MCF 10A (cell line): ENCODE data around the gene SHPK. TPM values are rescaled to one million over a fixed set of nuclear protein-coding genes. Genes with fewer than 3 reads are reported as not detected.
A peak's percentile ranks its signal among the peaks of the same experiment; 100 is the strongest.

Experiments
- BruUV-seq: library from RNA; stranded (reverse); fragments of 400-500 nt; replicated peaks from 2 replicates; lab custom pipeline; 2021; lab: Mats Ljungman, UMichigan
- CTCF ChIA-PET: fragments of 300-600 bp; sonication (Branson Sonifier 250); formaldehyde crosslinking; extraction: SDS; loops from one replicate; lab custom pipeline; 2021; ENCODE audit warnings: antibody characterized with exemption, inconsistent platforms; lab: Yijun Ruan, JAX
- POLR2A ChIA-PET: fragments of 300-600, 350-650 bp; sonication (Branson Sonifier 250); formaldehyde crosslinking; extraction: SDS; loops from one replicate; lab custom pipeline; 2020; ENCODE audit warnings: antibody characterized with exemption, inconsistent platforms; lab: Yijun Ruan, JAX
- DNase-seq: peaks from one replicate; pipeline ENCODE4 v3.0.0-alpha.2; 2018; ENCODE audit not compliant: unreplicated experiment
- H3K27ac Mint-ChIP-seq: one replicate; pipeline ENCODE4 v1.8.0; 2022; ENCODE audit warnings: mild to moderate bottlenecking, low read depth, mixed read lengths; ENCODE audit not compliant: unreplicated experiment
- H3K27me3 Mint-ChIP-seq: one replicate; pipeline ENCODE4 v1.8.0; 2022; ENCODE audit warnings: mixed read lengths; ENCODE audit not compliant: insufficient read depth, unreplicated experiment
- H3K36me3 Mint-ChIP-seq: one replicate; pipeline ENCODE4 v1.8.0; 2022; ENCODE audit warnings: mild to moderate bottlenecking, moderate library complexity, mixed read lengths; ENCODE audit not compliant: insufficient read depth, unreplicated experiment
- H3K4me1 Mint-ChIP-seq: one replicate; pipeline ENCODE4 v1.8.0; 2022; ENCODE audit warnings: mixed read lengths; ENCODE audit not compliant: insufficient read depth, unreplicated experiment
- H3K4me3 Mint-ChIP-seq: one replicate; pipeline ENCODE4 v1.8.0; 2022; ENCODE audit warnings: mild to moderate bottlenecking, moderate library complexity, mixed read lengths; ENCODE audit not compliant: unreplicated experiment
- H3K9me3 Mint-ChIP-seq: one replicate; pipeline ENCODE4 v1.8.0; 2022; ENCODE audit warnings: mixed read lengths; ENCODE audit not compliant: unreplicated experiment
- CTCF ChIP-seq: fragments of 200-600 bp; IDR thresholded peaks from one replicate; pipeline ENCODE4 v1.8.0; 2022; ENCODE audit warnings: antibody characterized with exemption, mild to moderate bottlenecking; ENCODE audit not compliant: unreplicated experiment
- intact Hi-C: fragments of 100-400 bp; cut with micrococcal nuclease; formaldehyde crosslinking; loops from 2 replicates; pipeline ENCODE4 v1.14.1; 2022
- total RNA-seq: library from RNA; stranded (reverse); gene quantifications from 2 replicates; pipeline ENCODE4 v1.2.3, GENCODE V29; 2022

SHPK gene
- total RNA-seq, 1 experiment from 2014 or later = 6.3 TPM

- no TSS peak for BruUV-seq
- ChIA-PET CTCF (interaction anchor here (0.5 to 1.2 kb wide), 4 partner anchors 9 to 532 kb away, joined by 3 to 4 read pairs (median 3); no protein-coding TSS in a partner anchor), POLR2A (interaction anchor here (0.8 to 2.7 kb wide), 8 partner anchors 15 to 92 kb away, joined by 3 to 10 read pairs (median 4); partner anchors contain the start of genes CTNS, SHPK and TRPV3)
- no peaks in the 10 kb centered on the region for H3K9me3 Mint-ChIP-seq
- peak; percentile 70 for DNase-seq
- H3K4me3 Mint-ChIP-seq = peak overlapping the region; percentile 10
- no peaks in the 10 kb centered on the region for H3K27me3 Mint-ChIP-seq
- H3K36me3 Mint-ChIP-seq = peaks cover 8% of the 10 kb centered on the region
- H3K27ac Mint-ChIP-seq = peak overlapping the region; percentile 79
- H3K4me1 Mint-ChIP-seq = peaks cover 6% of the 10 kb centered on the region
- intact Hi-C loops = loop anchor here (1.0 kb wide), 1 partner anchor 17 kb away; no protein-coding TSS in a partner anchor
- no peak for TF ChIP-seq CTCF
Observed at GRCh38 chr17:3575511-3575910, 60.5 kb downstream of the SHPK start.

GRCh38 chr17:3574231-3574630 lies 61.8 kb downstream of the SHPK start:
- CTCF ChIA-PET = interaction anchor here (0.5 kb wide), 1 partner anchor 586 kb away, joined by 3 read pairs; no protein-coding TSS in a partner anchor
- Mint-ChIP-seq H3K36me3 (peaks cover 5% of the 10 kb centered on the region), H3K4me1 (peaks cover 6% of the 10 kb centered on the region), H3K27ac (peak overlapping the region; percentile 79), H3K27me3 (no peaks in the 10 kb centered on the region), H3K4me3 (no peak overlapping the region), H3K9me3 (no peaks in the 10 kb centered on the region)
- intact Hi-C loops = no loop called here
- DNase-seq = no peak
- POLR2A ChIA-PET = interaction anchor here (1.1 to 2.7 kb wide), 3 partner anchors 12 to 93 kb away, joined by 4 to 10 read pairs (median 5); no protein-coding TSS in a partner anchor
- no peak for TF ChIP-seq CTCF
- no TSS peak for BruUV-seq

- no peak for DNase-seq
- no peak overlapping the region for H3K4me3 Mint-ChIP-seq
- H3K27ac Mint-ChIP-seq = no peak overlapping the region
- H3K4me1 Mint-ChIP-seq = peaks cover 6% of the 10 kb centered on the region
- POLR2A ChIA-PET = no interaction called here
- BruUV-seq = no TSS peak
- no peaks in the 10 kb centered on the region for H3K27me3 Mint-ChIP-seq
- intact Hi-C loops = no loop called here
- no peaks in the 10 kb centered on the region for H3K9me3 Mint-ChIP-seq
- CTCF ChIA-PET = interaction anchor here (0.5 kb wide), 1 partner anchor 587 kb away, joined by 3 read pairs; no protein-coding TSS in a partner anchor
- peaks cover 5% of the 10 kb centered on the region for H3K36me3 Mint-ChIP-seq
- TF ChIP-seq CTCF = no peak
Observed at GRCh38 chr17:3573246-3574100, 62.6 kb downstream of the SHPK start.

- Mint-ChIP-seq H3K27me3 (no peaks in the 10 kb centered on the region), H3K9me3 (no peaks in the 10 kb centered on the region), H3K27ac (no peak overlapping the region), H3K36me3 (peaks cover 5% of the 10 kb centered on the region), H3K4me3 (no peak overlapping the region), H3K4me1 (peaks cover 6% of the 10 kb centered on the region)
- ChIA-PET CTCF (no interaction called here), POLR2A (no interaction called here)
- BruUV-seq = no TSS peak
- intact Hi-C loops = no loop called here
- DNase-seq = no peak
- TF ChIP-seq CTCF = no peak
Observed at GRCh38 chr17:3572231-3572630, 63.8 kb downstream of the SHPK start.
